GM18873 (cell line): ENCODE results near the gene ENPP1.

ENCODE experiments used
- ATAC-seq: cut with Tn5 transposase; IDR thresholded peaks from one replicate; pipeline ENCODE4 v1.9.1; 2021; ENCODE audit warnings: mild to moderate bottlenecking, moderate library complexity, moderate number of reproducible peaks; ENCODE audit not compliant: unreplicated experiment, low FRiP score

ENPP1 gene

GRCh38 chr6:131937703-131938631 is 130.1 kb downstream of the ENPP1 start:
- ATAC-seq = no peak
